Effector CD8-positive, alpha-beta T cell (primary cell): ENCODE measurements around the gene SOS1.

Experiments
- DNase-seq: peaks from one replicate; lab custom pipeline; 2025; lab: John Stamatoyannopoulos, UW

The SOS1 gene

DNA sequence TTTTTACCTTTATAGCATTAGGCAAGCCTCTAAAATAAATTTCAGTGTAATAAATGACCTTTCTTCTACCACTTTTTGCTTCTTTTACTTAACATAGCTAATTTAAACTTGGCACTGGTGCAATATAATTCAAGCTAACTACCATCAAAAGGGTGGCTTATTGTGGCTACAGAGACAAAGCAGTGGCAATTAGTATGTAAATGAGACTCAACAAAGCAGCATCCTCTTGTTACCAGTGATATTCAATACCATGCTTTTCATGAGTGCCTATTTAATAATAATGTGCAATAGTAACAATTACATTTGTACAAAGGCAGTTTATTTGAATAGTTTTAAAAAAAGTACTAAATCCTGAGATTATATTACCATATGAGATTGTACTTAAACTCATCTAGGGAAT is 93.4 kb downstream of the SOS1 start:
- no peak for DNase-seq

DNA sequence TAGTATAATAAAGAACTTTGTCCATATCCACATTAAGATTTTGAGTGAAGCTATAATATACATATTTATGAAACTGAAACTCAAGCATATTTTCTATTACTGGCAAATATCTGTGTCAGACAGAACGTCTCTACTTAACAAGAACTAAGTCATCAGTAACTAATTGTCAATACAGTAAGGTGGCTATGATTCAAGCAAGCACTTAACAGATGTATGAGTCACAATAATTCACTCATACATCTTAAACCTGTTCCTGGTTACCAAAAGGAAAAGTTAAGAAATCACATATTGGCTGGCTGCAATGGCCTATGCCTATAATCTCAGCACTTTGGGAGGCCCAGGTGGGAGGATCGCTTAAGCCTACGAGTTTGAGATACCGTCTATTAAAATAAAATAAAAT is 96.0 kb downstream of the SOS1 start:
- DNase-seq: no peak

DNA sequence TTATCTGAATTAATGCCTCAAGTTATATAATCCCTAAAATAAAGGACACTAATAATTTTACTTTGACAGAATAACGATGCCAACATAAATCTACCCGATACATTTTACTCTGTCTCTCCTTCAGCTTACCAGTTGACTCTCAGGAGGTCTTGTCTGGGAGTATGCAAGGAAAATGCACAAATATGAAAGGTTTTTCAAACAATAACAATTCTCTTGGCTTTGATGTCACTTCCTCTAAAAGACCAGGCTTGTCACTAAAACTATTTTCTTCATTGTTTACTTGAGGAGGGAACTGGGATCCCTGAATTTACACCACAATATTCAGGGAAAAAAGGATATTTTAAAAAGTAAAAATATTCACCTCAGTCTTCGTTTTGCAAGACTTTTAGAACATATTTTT is 97.2 kb downstream of the SOS1 start:
- no peak for DNase-seq

DNA sequence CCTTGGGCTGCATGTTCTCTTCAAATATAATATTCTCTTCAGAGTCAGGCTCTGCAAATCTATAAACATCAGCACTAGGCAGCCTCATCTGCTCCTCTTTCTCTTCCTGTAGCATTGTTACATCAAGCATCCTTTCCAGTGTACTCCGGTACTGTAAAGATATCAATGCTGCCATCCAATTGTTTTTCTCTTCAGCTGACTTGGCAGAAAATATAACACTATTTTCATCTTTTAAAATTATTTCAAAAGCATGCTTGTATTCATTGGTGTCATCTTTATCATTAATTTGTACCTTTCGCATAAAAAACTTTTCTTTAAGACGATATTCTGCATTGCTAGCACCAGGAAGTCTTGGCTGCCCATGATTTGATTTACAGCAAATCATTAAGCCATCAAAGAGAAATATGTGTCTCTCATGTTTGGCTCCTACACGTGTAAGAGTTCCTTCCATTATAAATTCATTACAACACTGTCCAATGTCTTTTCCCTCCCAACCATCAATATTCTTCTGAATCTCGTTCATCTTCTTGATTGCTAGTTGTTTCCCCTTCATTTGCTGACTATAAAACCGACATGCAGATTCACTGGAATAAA is 98.1 kb downstream of the SOS1 start:
- no peak for DNase-seq

DNA sequence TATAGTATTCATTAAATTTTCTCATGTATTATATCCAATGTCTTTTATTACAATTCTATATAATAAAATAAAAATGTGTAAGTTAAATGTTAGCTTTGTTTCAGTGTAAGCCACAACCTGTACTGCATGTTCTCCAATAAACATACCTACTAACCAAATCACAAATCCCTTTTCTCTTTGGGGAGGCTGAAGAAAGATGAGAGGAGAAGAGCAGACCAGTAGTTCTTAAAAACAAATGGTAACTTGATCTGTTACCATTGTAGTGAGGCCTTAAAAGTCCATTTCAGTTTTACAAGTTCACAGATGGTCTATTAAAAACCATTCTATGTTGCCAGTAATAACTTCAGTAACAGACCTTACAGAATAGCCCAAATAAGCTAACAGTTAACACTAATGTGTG is 100.5 kb downstream of the SOS1 start:
- no peak for DNase-seq

DNA sequence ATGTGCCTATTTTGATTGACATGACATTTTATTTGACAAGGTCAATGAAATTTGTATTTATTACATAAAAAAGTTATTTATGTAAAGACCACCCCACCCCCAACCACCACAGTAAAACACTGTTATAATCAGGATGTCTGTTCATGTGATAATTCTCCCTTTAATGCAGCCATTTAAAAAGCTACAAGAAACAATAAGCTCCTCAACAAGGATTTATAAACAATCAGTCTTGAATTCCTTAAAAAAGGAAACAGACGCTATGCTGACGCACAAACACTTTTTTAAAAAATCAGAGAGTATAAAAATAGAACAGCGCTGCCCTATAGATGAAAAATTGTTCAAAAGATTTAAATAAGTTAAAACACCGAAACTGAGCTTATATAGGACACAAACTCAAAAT is 102.2 kb downstream of the SOS1 start:
- DNase-seq: no peak

DNA sequence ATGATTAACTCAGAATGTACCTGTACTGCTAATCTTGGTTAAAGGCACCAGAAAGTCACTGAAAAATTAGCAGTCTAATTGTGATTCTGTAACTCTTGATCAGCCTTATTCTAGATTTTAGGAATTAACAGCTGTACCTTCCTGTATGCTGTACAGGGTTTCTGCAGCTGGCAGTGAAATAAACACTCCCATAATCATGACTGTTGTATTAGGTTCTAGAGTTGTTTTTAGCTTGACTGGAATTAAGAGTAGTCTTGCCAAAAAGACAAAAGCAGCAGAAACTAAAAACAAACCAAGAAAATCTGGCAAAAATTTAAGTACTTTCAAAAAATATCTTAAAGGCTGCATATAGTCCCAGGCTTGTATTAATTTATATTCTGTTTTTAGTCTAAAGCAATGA is 103.5 kb downstream of the SOS1 start:
- DNase-seq: no peak

DNA sequence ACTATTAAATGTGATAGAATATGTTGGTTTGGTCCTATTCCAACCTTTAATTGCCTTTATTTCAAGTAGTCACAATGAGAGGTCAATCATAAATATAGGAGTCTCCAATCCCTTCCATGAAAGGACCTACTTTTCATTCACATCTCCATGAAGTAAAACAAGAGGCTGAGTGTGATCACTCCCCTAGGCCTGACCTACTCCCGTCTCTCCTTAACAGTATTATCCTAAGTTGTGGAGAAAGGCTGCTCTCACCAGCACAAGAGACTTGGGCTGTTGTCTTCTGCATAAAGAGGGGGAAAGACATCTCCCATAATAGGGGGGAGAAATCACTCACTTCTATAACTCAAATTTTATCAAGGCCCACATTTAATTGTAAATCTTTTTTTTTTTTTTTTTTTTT is 105.4 kb downstream of the SOS1 start:
- no peak for DNase-seq

DNA sequence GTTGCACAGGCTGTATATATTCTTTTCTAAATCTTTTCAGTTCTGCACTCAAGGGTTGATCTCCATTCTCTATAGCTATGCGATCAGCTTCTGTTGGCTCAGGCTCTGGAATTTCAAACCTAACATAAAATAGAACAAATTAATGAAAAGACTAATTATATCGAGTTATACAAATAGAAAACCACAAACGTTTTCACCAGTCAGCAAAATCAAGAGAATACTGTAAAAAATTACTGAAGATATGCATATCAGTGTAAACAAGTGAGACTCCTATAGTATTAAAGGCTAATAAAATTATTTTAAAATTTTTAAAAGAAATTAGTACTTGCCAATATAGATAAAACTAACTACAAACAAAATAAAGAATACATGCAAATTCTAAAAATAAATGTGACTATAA is 107.0 kb downstream of the SOS1 start:
- no peak for DNase-seq

DNA sequence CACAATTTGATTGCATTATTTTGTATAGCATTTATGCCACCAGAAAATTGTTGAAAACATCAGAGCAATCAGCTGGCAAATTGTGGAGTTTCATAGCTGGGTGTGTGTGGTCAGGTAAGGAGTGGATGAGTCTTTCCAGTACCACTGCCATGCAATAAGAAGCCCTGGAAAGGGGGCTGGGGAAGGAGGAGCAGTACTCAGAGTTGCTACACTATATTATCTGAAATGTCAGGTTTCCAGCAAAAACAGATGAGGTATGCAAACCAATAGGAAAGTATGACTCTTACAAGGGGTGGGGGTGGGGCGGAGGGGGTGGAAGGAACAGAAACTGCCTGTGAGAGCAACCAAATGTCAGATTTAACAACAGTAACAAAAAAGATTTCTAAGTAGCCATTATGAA is 112.2 kb downstream of the SOS1 start:
- DNase-seq: no peak

DNA sequence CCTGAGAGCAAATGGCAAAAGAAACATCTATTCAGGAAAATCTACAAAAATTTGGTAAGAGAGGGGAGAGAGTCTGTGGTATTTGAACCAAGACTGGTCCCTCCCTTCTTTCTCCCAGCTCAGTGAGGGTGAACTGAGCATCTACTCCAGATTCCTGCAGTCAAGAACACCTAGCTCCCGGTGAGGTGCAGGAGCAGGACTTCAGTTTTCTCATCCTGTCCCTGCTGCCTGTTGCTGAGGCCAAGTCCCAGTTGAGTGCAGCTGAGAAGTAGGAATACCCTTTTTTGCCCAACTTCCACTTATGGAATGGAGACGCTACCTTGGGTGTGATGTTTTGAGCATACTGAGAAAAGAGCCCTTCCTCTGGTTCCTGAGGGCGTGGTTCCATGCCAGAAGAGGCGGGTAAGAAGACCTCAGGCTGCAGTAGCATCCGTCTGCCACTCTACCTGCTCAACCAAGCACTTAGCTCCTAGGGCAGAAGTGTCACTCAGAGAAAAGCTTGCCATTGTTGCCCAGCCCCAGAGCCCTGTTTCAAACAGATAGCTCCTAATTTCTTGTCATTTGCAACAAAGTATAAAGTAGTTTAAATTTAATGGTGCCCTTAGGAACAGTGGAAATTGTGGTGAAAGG is 112.9 kb downstream of the SOS1 start:
- no peak for DNase-seq

DNA sequence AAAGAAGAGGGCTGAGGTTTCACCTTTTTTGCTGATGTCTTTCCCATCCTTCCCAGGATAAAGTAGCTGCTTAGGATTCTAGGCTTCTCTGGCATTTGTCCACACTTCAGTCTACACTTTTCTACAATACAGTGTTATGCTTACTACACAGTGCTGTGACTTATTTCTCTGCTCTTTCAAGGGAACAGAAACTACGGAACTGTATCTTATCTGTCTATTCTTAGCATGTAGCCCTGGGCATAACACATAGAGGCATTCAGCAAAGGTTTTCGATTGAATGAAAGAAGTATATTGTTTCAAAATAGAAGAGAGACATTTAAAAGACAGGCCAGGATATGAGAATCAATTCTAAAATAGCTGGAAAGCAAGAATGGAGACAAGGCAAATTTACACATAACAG is 120.3 kb downstream of the SOS1 start:
- no peak for DNase-seq

DNA sequence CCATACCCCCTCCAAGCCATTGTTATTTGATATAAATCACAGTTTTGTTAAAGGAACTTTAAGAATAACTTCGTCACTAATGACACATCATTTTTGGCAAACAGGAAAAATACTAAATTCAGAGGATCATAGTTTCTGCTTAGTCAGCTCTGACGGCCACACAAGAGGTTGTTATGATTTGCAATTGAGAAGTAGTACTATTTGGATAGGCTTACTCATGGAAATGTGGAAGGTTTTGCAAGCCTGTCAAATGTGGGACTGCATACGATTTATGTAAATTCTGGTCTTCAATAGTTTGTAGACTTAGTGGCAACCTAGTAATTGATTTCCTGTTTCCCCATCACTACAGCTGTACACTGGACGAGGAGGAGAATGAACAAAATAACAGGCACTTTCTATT is 123.1 kb downstream of the SOS1 start:
- DNase-seq: no peak

DNA sequence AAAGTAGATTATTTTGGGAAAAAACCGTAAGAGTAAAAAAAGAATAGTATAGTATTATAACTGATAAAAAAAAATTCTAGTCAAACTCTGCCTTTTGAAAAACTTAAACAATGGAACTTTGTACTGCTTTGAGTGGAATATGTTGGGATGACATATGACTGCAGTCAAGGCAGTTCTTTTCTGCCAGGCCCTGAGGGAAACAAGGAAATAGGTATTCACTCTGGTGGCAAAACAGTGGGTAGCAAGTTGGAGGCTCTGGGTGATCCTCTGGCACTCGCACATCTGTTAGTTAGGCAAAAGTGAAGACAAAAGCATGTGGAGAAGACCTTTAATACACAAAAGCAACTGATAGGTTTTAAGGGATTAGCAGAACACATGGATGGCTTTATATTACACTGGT is 129.0 kb downstream of the SOS1 start:
- DNase-seq: no peak

DNA sequence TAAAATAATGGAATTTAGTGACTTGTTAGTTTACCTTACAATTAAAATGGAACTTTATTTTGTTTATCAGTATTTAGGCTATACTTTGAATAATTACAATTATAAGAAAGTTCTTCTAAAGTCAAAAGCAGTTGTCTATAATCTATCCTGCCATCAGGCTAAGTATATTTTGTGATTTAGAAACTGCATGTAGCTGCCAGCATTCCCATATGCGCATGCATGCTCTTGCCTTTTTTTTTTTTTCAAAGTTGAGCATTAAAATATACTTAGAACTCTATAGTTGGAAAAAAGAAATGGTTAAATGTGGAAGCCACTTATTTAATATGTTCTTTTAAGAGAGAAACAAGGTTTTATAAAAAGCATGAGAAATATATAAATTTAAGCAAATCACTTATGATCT is 132.1 kb downstream of the SOS1 start:
- no peak for DNase-seq

DNA sequence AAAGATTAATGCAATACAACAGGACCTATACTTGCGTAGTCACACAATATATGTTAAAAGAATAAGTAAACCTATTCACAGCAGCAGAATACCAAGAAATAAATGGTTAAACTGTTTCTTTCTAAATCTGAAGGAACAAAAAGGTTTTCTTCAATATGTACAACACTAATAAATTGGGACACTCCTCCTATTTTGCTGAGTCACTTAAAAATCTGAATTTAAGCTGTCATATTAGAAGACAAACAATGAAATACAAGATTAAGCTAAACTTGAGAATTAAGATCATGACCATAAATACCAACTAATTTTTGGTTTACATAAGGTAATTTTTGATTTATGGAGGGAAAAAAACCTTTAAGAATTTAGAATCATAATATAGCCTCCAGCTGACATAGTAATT is 138.4 kb downstream of the SOS1 start:
- DNase-seq: no peak

DNA sequence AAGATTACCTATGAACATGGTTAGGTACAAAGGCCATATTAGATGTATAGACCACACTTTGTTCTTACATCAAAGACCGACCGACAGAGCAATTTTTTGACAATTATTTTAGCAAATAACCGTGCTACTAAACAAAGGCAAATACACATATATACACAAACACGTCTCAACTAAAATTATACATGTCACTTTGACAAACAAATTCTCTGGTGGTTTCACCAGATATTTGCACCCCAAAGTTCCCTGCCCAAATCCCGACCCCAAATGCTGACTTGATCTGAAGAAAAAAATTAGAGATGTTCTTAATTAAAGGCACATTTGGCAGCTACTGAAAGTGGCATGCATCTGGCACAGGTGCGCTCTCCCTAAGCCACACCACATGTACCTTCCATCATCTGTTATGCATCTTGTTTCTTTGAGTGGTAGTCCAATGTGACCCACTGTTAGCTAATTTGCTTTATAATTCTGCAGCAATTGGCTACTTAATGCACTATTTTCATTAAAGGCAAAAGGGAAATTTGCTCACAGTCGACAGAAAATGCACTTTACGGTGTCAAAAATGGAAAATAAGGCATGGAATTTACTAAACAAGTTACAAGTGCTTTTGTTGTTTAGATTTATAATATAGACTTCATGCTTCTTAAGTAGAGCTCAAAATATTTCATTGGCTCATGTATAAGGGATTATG is 139.0 kb downstream of the SOS1 start:
- no peak for DNase-seq

DNA sequence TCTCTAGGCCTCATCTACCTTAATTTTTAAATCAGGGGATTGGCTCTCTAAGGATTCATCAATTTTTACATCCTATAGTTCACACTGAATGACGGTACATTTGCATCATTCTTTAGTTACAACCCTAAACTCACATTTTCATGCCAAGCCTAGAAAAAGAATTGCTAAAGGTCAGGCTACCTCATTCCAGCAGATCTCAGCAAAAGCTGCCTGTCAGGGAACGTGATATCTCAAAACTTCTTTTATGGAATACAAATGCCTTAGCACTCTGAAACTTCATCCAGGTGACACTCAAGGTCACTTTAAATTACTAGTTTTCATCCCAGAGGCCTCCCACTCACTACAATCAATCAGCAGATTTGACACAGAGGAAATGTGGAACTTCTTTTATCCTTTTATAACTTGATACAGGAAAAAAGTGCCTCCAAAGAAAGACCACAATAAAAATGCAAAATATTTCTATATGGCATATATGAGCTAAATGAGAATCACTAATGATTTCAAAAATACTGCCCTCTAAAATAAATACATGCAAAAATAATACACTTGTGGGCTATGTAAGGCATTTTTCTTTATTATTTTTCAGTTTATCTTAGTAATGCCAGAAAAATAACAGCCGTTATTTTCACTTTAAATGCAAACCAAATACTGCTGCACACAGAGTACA is 139.7 kb downstream of the SOS1 start:
- no peak for DNase-seq

DNA sequence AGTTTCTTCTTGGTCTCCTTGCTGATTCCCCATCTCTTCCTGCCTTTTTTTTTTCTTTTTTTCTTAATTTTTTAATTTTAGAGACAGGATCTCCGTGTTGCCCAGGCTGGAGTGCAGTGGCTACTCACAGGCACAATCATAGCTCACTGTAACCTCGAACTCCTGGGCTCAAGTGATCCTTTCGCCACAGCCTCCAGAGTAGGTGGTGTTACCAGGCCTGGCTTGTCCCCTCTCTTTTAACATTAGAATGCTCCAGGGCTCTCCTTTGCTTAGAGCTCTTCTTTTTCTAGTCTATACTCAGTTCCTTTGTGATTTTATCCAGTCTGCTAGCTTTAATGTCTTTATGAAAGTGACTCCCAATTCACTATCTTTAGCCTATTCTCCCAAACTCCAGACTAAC is 141.9 kb downstream of the SOS1 start:
- DNase-seq: no peak

DNA sequence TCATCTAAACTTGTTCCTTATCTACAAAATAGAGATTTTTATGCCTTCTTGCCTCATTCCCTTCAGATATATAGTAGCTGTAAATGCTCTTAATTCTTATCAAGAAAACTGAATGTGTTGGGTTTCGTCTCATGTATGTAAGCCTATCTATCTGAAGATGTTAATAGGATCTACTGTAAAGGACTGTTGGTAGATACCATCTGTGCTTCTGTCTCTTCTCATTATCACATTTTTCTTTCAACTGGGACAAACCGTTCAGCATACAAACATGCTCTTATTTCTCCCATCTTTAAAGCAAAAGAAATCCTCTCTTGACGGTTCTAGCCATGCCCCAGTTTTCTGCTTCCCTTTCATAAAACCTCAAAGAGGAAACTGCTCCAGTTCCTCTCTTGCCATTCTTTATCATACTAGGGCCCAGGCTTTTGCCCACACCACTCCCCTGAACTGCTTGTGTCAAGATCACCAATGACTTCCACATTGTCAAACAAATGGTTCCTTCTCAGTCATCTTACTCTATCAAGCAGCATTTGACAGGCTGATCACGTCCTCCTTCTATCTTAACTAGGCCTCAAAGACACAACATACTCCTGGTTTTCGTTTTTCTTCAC is 142.5 kb downstream of the SOS1 start:
- DNase-seq: no peak

DNA sequence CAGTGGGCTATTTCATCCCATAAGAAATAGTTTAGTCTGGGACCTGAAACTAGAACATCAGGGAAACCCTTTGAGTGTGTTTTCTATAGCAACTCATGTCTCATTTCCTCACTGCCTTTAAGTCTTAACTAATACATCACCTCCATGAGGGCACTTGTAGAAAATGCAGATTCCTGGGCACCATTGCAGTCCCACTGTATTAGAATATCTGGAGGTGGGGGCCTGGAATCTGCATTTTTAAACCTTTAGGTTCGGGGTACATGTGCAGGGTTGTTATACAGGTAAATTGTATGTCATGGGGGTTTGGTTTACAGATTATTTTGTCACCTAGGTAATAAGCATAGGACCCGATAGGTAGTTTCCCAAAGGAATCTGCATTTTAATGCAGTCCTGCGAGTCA is 143.8 kb downstream of the SOS1 start:
- DNase-seq: no peak

DNA sequence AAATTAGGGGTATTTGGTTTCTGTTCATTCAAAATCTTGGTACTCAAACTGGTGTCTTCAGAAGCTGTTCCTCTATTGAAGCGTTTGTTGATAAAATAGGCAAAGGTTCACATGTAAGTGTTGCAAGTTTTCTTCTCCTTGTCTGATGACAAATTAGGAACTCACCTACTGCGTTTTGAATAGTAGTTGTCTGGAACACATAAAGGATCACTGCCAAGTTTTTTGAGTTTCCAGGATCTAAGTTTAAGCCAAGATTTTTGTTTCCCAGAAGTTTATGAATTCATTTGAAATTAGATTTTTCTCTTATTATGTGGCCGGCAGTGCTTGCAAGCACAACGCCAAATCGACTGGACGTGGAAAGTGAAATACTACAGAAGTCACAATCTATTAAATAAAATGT is 145.8 kb downstream of the SOS1 start:
- no peak for DNase-seq

DNA sequence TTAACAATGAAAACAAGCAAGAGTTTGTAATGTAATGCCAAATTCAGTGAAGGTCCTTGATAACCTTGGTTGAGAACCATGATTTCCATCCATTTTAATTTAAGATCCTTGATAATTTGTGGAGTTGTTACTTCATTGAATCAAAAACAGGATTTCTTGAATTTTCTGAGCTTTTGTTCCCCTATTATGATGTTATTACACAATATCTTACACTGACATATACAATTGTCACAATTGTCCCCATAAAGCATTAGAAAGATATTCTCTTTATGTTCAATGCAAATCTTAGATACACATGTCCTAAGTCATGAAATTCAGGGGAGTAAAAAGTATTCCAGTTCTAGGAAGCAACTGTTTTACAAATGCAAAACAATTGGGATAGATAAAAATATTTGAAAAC is 147.6 kb downstream of the SOS1 start:
- DNase-seq: no peak
